Fibroblast of the conjunctiva (primary cell): ENCODE results near the gene TCFL5.

Experiments
- DNase-seq: peaks from one replicate; pipeline ENCODE4 v3.0.0-alpha.2; 2010; ENCODE audit warnings: low read depth

The TCFL5 gene

DNA sequence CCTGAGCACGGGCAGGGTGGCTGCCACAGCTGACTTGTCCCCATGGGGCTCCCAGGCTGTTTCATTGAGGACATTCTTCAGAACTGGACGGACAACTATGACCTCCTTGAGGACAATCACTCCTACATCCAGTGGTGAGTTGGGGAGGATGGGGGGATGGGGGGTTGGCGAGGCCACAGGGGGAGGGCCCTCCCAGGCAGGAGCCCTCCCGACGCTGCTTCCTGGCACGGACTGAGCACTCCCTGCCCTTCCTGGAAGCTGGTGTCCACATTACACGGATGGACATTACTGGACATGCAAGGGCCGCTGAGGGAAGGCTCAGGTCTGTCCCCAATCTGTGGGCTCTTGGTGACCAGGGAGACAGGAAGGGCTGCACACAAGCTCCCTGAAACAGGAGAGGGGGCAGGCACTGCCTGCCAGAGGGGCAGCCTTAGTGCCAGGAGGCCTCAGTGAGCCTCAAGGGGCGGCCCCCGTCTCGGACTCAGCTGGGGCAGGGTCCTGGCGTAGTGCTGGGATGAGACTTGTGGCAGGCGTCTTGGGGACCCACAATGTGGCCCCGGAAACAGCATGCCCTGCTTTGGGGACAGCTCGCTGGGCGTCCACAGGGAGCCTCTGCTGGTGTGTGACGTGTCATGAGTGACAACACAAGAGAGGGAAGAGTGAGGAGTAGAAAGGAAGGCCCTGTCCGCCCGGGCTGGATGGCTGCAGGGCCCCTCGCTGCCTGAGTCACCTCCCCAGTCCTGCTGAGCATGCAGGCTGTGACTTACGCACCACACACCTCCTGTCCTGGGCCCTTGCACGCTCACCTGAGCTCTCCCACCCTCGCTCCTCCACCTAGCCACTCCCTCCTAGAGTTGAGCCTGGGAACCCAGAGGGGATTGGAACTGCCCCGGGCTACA, 51.8 kb downstream of the TCFL5 start:
- DNase-seq = no peak

DNA sequence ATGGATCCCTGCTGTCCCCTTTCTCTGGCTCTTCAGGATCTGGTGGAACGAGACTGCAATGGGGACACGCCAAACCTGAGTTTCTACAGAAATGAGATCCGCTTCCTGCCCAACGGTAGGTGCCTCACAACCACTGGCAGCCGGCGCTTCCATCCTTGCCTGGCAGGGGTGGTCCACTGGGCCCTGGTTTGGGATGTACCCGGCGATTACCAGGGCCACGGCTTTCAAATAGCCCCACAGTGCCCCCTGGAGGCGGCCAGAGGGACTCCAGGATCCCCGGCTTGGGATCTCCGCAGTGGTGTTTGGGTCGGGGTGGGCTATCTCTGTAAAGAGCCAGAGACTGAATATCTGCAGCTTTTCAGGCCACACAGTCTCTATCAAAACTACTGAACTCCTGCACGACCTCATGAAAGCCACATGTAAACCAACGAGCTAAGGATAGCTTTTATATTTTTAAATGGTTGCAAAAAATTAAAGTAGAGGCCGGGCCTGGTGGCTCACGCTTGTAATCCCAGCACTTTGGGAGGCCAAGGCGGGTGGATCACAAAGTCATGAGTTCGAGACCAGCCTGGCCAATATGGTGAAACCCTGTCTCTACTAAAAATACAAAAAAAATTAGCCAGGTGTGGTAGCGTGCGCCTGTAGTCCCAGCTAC, 53.3 kb downstream of the TCFL5 start:
- DNase-seq = no peak

DNA sequence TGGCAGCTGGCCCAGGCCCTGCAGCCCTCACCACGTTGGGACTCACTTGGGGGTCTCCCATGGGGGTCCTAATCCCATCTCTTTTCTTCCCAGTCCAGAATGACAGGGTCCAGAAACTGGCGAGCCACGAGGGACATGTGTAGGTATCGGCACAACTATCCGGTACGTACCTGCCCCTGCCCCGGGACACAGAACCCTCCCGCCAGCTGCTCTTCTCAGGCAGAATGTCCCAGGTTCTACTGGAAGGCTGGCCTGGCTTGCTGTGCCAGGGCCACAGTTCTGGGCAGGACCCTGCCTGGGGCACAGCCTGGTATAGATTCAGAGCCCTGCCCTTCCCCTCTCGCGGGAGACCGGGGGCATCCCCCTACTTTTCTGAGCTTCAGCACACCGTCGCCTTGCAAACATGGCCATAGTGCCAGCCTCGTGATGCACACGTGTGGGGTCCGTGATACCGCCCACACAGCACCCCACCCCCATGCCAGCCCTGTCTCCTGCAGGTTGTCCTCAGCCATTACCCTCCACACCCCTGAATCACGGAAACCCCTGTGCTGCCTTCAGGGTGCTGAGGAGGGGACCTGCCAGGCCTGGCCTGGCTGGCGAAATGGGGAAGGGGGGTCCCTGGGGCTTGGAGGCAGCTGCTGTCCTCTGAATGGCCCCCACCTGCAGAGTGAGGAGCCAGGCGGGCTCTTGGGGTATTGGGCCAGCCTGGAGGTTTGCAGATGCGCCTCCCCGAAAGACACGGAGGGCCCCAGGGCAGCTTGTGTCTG, 54.0 kb downstream of the TCFL5 start:
- DNase-seq = no peak

DNA sequence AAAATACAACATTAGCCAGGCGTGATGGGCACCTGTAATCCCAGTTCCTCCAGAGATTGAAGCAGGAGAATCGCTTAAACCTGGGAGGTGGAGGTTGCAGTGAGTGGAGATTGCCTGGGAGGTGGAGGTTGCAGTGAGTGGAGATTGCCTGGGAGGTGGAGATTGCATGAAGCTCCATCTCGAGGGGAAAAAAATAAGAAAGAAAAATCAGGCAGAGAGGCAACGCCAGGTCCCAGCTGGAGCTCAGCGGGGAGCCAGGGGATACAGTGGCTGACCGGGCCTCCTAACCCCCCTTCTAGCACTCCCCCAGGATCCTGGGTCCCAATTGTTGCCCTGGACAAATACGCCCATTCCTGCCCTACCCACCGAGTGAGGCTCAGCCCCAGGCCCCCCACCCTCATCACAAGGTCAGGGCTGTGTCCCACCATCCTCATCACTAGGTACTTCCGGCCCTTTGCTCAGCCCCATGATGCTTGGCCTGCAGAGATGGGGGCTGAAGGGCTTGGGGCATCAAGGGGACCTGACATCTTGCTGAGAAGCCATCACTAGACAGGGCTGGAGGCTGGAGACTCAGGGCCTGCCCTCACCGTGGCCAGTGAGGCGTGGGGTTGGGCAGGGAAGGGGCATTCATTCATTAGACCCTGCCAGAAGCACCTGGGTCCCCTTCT, 55.1 kb downstream of the TCFL5 start:
- DNase-seq = no peak

DNA sequence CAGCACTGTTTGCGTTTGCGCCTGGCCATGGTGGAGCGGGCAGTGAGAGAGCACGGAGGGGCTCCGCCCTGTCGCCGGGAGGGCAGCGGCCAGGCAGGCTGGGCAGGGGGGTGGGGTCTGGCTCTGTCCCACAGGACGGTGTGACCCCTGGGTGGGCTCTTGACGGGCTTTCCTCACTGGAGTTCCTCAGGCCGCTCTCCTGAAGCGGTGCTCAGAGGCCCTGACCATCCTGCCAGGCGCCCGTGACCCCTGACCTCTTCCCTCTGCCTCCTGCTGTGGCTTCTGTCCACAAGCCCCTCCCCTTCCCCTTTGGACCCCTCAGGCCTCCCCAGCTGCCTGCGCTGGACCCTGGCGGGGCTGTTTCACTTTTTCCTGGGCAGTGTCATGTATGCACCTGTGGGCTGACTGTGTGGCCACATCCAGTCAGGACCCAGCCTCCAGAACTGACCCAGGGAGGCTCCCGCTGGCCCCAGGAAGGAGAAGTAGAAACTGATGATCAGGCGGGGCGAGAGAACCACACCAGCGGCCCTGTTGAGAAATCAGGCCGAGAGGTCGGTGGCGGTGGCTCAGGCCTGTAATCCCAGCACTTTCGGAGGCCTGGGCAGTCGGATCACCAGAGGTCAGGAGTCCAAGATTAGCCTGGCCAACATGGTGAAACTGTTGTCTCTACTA, 55.8 kb downstream of the TCFL5 start:
- DNase-seq = no peak

DNA sequence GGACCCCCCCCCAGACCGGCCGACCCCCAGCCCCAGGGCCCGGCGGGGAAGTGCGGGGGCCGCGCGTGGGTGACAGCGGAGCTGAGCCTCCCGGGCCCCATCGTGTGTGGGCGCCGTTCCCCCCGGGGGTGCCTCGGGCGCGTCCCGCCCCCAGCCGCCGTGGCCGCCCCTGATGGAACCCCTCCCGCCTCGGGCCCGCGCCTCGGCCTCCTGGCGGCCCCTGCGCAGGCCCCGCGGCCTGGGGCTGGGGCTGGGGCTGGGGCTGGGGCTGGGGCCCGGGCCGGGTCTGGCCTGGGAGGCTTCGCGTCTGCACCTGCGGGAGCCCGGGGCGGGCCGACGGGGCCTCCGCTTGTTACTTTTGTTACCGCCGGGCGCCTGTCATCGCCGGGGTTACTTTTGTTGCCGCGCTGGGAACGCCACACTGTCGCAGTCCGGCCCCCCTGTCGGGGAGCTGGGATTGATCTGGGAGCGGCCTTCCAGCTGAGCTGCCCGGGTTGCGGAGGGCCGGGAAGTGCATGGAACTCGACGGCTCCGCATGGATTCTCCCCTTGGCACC, 56.4 kb downstream of the TCFL5 start:
- no peak for DNase-seq

DNA sequence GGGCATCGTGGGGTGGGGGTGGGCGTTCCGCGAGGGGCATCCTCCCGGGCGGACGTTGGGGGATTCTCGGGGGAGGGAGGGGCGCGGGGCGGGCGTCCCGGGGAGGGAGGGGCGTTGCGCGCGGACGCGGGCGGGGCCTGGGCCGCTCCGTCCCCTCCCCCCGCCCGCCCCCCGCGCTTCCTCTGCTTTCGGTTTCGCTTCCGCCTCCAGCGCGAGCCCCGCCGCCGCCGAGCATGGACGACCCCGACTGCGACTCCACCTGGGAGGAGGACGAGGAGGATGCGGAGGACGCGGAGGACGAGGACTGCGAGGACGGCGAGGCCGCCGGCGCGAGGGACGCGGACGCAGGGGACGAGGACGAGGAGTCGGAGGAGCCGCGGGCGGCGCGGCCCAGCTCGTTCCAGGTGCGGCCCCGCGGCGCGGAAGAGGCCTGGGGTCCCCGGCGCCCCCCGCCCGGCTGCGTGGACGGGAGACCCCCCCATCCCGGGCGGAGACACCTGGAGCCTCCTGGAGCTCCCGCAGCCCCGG, 56.9 kb downstream of the TCFL5 start, which contains the start of gene OGFR:
Gene OGFR, plus strand, starts transcription at position 209 of the 528 bp plus-strand sequence. Its CDS starts 25 bp downstream, at position 234.
- no peak for DNase-seq

DNA sequence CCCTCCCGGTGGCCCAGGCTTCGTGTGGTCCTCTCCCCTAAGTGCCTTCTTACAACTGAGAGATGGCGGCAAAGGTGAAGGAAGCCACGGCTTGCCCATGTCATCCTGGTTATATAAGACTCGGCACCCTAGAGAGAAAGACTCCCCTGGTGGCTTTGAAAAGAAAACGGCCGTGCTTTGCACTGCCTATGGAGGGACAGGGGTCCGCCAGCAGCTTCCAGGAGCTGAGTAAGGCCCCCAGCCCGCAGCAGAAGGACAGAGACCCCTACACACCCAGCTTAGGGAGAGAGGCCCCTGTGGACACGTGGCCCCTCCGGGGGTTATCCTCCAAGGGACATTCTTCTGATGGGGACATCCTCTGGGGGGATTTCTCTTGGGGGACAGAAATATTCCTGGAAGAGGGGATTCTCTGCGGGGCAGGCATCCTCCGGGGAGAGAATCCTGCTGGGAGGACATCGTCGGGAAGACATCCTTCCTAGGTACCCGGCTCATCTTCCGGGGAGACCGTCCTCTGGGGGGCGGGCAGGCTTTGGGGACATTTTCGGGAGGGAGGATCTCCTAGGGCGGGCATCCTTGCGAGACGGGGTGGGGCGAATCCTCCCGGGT, 57.5 kb downstream of the TCFL5 start:
- DNase-seq = no peak

DNA sequence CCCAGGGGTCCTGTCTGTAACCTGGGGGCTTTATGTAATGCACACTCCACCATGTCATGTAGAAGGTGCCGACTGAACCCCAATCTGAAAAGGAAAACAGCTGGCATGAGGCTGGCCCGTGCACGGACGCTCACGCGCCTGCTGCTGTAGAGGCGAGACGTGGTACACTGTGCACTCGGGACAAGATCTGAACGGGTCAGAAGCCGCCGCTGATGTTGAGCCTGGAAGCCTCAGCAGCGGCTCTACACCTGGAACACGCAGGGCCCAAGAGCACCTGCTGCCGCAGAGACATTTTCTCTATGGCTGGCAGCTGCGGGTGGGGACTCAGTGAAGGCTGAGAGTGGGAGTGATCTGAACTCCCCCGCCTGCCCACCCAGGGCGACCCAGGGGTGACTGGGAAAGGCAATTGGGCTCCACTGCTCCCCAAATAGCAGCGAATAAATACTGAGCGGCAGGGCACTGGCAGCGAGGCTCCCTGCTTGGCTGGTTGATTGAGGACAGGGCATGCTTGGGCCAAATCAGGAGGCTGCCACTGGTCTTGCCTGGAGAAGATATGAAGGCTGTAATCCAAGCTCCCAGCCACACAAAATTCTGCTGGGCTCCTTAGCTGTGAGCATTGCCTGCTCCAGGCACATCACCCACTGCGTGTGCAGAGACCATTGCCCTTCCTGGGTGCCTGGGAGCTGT, 59.5 kb downstream of the TCFL5 start:
- DNase-seq = no peak

DNA sequence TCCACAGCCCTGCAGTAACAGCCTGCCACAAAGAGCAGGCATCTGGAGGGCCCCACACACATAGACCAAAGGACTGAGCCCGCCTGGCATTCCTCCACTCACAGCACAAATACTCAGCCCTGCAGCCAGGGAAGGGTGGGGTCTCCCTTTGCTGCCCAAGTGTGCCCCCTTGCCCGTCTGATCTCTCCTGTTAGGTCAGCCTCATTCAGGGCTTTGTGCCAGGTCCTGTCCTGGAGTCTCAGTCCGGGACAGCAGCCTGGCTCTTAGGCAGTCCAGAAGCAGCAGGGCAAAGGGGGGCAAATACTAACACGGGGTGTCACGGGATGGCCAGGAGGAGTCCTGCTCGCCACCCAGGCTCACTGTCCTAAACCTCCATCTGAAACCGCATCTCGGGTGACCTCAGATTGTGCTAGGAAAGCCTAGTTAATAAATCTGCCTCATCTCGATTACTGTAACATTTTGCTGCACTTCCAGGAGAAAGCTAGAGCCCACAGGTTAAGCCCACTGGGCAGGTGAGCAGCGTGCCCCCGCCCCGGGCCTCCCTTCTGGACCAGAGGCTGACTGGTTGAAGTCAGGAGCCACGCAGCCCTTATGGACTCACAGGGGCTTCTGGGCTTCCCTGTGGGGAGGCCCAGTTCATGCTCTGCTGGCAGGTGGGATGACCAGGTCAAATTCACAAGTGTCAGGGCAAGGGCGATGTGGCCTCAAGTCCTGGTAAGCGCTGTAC, 60.2 kb downstream of the TCFL5 start:
- no peak for DNase-seq

DNA sequence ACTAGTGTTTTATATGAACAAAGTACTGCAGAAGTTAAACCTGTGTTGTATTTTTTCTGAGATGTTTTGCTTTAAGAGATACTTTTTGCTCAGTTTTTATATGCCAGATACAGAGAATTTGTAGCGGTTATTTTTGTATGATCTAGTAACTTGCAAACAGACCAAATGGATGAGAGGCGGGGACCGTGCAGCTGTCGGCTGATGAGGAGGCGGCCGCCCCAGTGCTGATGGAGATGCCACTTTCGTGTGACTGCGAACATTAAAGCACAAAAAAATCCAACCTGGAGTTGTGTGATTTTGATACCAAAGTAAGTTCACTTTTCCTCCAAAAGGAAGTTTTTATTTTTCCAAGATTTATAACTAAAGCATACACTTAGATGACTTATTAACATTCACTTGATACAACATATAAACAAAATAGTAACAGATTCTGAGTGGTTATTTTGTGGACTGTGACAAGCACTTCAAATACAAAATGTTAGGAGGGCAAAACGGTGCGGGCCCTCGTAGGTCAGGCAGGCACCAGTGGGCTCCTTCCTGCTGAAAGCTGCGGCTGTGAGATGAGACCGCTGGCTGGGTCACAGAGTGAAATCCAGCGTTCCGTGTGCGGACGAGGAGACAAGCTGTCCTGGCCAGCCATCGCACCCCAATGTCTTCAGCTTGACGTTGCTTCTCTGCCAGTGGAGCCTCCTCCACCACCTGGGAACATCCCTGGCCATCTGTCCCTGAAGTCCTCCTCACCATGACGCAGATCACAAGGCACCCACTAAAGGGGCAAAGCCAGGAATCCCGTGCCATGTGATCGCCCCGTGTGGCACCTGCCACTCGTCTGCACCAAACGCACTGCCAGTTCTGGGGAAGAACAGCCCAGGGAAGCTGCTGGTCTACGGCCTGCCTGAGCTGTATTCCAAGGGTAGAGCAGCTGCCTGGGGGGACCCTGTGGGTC, 61.0 kb downstream of the TCFL5 start:
- no peak for DNase-seq

DNA sequence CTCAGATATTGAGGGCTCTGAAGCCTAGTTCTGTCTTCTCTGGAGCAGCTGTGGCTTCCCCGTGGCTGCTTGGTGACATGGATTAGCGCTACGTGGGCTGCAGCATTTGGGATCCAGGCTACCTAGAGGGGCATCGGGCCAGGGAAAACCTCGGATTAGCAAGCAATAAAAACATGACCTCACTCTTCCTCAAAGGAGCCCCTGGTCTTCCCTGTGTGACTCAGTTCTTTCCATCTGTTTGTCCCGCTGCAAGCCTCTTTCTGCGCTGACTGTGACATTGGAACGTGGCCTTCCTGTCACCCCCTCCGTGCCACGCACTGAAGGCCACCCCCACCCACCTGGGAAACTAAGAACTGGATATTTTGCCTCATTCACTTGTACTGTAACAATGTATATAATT, 61.7 kb downstream of the TCFL5 start:
- DNase-seq = no peak

DNA sequence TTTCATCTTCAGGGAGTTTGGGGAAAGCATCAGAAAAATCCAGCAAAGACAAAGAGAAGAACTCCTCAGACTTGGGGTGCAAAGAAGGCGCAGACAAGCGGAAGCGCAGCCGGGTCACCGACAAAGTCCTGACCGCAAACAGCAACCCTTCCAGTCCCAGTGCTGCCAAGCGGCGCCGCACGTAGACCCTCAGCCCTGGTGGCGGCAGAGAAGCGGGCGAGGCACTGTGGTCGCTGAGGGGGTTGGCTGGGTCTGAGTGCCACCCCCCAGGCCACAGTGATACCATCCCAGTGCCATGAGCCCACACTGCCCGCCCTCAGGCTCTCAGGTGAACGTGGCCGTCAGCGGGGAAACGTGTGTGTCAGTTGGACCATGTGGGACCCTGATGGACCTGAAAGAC, 62.2 kb downstream of the TCFL5 start:
- DNase-seq = no peak

DNA sequence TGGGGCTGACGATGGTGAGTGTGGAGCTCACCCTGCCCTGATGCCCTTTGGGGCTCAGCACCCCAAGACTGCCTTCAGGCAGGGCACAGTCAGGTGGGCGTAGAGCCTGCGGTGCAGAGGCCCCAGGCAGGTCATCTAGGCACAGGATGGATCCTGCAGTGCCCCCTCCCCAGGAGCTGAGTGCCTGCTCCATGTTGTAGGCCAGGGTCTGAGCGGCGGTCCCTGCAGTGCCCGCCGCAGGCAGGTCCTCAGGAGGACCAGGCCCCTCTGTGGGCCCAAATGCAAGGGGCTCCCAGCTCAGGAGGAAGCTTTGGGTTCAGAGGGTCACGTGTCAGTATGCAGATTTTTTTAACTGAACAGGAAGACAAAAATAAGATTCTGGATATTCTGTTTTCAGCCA, 62.6 kb downstream of the TCFL5 start:
- DNase-seq = no peak

DNA sequence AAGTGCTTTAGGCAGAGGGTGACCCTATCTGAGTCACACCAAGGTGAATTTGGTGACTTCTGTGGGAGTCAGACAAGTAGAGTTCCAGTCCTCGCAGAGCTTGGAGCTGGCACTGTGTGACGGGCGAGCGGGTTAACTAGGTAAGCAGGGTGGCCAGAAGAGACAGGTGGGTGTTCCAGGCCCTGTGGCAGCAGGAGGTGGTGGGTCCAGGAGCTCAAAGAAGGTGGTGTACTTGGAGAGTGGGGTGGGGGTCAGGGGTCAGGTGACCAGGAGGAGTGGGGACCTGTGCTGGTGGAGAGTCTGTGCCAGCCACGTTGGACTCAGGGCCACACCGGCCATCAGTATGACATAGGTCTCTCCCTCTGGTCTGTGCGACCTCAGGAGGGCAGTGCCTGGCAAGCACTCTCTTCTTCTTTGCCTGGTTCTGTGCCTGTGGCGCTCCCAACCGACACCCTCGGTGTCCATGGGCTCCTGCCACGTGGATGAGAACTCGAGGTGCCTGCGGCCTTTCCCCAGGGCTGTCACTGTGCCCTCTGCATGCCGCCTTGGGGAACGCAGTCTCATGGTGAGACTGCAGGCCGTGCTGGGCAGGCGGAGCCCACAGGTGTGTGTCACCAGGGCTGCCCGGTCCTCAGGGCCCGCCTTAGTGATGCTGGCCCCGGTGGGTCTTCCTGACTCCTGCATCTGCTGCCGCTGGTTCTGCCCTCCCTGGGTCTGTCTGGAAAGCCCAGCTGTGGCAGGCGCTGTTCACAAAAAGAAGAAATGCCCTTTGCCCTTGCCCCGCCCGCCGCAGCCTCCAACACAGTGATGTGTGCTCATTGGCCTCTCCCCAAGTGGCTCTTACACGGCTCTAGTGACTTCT, 63.7 kb downstream of the TCFL5 start:
- no peak for DNase-seq

DNA sequence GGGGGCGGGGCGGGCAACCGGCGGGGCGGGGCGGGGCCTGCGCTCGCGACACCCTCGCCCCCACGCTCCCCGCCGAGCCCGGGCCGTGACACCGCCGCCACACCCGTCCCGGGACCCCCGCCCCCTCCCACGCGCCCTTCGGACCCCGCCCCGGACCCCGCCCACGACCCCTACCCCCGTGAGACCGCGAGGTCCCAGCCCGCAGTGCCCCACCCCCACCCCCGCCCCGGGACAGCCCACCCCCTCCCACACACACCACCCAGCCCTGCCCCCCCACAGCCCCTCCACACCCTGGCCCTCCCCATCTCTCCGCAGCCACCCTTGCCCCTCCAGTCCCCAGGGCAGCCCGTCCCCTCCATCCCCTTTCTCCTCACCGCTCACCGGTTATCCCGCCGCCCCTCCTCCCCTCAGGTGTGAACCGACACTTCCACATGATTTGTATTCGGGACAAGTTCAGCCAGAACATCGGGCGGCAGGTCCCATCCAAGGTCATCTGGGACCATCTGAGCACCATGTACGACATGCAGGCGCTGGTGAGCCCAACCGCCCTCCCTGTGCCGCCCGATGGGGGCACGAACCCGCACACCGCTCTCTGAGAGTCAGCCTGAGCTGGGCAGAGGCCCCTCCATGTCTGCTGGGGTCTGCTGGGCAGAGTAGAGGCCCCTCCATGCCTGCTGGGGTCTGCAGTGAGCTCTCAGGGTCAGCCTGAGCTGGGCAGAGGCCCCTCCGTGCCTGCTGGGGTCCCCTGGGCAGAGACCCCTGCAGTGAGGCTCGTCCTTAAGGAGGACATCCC, 64.7 kb downstream of the TCFL5 start:
- DNase-seq = no peak
